Gastrocnemius medialis (tissue), 4 donors: ENCODE results near the gene RND2. TPM values are rescaled to one million over a fixed set of nuclear protein-coding genes. Genes with fewer than 3 reads are reported as not detected.
"Not testable (repeated sequence)": the region's sequence is repeated elsewhere in the genome, so short reads cannot be mapped to it uniquely, and the experiment has no call there.

ENCODE experiments used
- ATAC-seq, 2 donors: fragments of 150-250 bp; one replicate each; pipeline ENCODE4 v1.9.1; 2016
- DNase-seq, 2 donors: peaks; one replicate each; pipeline ENCODE4 v3.0.0-alpha.2; 2019
- H3K27ac ChIP-seq, 4 donors: fragments of 200-600 bp; sonication (generic); 1 replicate in 1 of 4; 2 replicates in 3 of 4; pipeline ENCODE4 v1.5.1; 2016 to 2018; ENCODE audit warnings: mild to moderate bottlenecking in 2 of 4, moderate library complexity in 1 of 4
- H3K27me3 ChIP-seq, 3 donors: fragments of 200-600 bp; sonication (generic) in 2 of 3; 1 replicate in 1 of 3; 2 replicates in 2 of 3; pipeline versions ENCODE4 v1.5.1 to v1.6.0; 2016 to 2019; ENCODE audit warnings: mild to moderate bottlenecking in 1 of 3, moderate library complexity in 1 of 3
- H3K36me3 ChIP-seq, 2 donors: fragments of 200-600 bp; sonication (generic) in 1 of 2; one replicate each; pipeline ENCODE4 v1.5.1; 2017 to 2018
- H3K4me1 ChIP-seq, 2 donors: fragments of 200-600 bp; sonication (generic) in 1 of 2; one replicate each; pipeline ENCODE4 v1.5.1; 2016 to 2017; ENCODE audit warnings: mild to moderate bottlenecking in 2 of 2
- H3K4me3 ChIP-seq, 4 donors: fragments of 200-600 bp; sonication (generic) in 3 of 4; 1 replicate in 1 of 4; 2 replicates in 3 of 4; pipeline ENCODE4 v1.5.1; 2016 to 2019; ENCODE audit warnings: mild to moderate bottlenecking in 2 of 4
- H3K9me3 ChIP-seq, 3 donors: fragments of 200-600 bp; sonication (generic) in 2 of 3; 1 replicate in 1 of 3; 2 replicates in 2 of 3; pipeline ENCODE4 v1.5.1; 2016 to 2019
- POLR2A ChIP-seq, 2 donors: fragments of 450-650 bp; IDR thresholded peaks; one replicate each; pipeline ENCODE4 v1.6.1; 2017; ENCODE audit warnings: antibody characterized with exemption in 2 of 2, mild to moderate bottlenecking in 2 of 2, moderate library complexity in 2 of 2
- in situ Hi-C, 4 donors: fragments of 200-750 bp; cut with MboI; loops; one replicate each; pipeline versions ENCODE4 v1.15.0 to v1.8.0; 2017; ENCODE audit warnings: low sequenced_read_pairs in 4 of 4
- intact Hi-C: fragments of 100-400 bp; cut with DNase I; formaldehyde crosslinking; loops from one replicate; pipeline ENCODE4 v1.15.1; 2023; ENCODE audit warnings: low total_unique reads
- total RNA-seq, 4 donors: library from RNA; depleted of rRNA; stranded (reverse); fragments of >200 nt; gene quantifications; one replicate each; pipeline versions ENCODE4 v1.1.0 to v1.2.3, GENCODE V29; 2016
- TF ChIP-seq, protein P1 (sequence below), 5 experiments: fragments of 450-650 bp in 3 of 5; fragments of 200-600 bp in 2 of 5; sonication (generic) in 2 of 5; IDR thresholded peaks in 4 of 5; conservative IDR thresholded peaks in 1 of 5; 1 replicate in 4 of 5; 2 replicates in 1 of 5; pipeline ENCODE4 v1.5.1; 2016 to 2019; ENCODE audit warnings: antibody characterized with exemption in 5 of 5, mild to moderate bottlenecking in 3 of 5, moderate library complexity in 3 of 5

Gene RND2
- total RNA-seq, 4 donors from 2014 or later, result 0.04 to 0.10 (median 0.10) TPM; not detected in 1

DNA sequence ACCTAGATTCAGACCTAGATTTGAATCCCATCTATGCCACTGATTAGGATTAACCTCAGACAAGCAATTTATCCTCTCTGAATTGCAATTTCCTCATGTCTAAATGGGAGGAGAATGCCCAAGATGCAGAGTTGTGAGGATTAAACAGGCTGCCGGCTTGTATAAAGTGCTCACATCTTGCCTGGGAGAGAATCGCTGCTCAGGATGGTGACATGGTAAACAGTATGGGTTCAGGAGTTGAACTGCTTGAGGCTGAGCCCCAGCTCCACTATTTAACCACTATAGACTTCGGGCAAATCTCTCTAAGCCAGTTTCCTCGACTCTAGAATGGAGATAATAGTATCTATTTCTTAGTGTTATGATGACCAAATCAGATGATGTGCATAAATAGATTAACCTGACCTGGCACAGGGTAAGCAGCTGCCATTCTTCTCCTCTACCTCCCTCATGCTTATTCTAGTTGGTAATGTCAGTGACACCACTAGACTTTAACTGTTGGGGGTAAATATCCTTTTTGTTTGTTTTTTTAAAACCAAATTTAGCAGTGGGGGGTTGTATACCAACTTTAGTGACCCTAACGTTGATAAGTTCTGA is 27.5 kb upstream of the RND2 start:
- Histone ChIP-seq H3K4me3 (peak overlapping the region; percentile 42 to 89 (median 68)), H3K27ac (peak overlapping the region; percentile 84 to 94 (median 91)), H3K9me3 (no peaks in the 10 kb centered on the region), H3K36me3 (peaks cover 0 to 44% of the 10 kb centered on the region in 2 donors), H3K27me3 (no peaks in the 10 kb centered on the region), H3K4me1 (peaks cover 16 to 18% of the 10 kb centered on the region in 2 donors)
- TF ChIP-seq POLR2A (IDR thresholded peaks at IDR 0.05), result no peak
- TF ChIP-seq, protein P1, sequence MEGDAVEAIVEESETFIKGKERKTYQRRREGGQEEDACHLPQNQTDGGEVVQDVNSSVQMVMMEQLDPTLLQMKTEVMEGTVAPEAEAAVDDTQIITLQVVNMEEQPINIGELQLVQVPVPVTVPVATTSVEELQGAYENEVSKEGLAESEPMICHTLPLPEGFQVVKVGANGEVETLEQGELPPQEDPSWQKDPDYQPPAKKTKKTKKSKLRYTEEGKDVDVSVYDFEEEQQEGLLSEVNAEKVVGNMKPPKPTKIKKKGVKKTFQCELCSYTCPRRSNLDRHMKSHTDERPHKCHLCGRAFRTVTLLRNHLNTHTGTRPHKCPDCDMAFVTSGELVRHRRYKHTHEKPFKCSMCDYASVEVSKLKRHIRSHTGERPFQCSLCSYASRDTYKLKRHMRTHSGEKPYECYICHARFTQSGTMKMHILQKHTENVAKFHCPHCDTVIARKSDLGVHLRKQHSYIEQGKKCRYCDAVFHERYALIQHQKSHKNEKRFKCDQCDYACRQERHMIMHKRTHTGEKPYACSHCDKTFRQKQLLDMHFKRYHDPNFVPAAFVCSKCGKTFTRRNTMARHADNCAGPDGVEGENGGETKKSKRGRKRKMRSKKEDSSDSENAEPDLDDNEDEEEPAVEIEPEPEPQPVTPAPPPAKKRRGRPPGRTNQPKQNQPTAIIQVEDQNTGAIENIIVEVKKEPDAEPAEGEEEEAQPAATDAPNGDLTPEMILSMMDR (IDR thresholded peaks at IDR 0.05 in 4 of 5, conservative IDR thresholded peaks at IDR 0.05 in 1 of 5), result no peak
- in situ Hi-C loops, result no loop called here
- DNase-seq (no peak), ATAC-seq (no peak)
- intact Hi-C loops, result loop anchor here (5.0 to 10.0 kb wide), 3 partner anchors 165 to 317 kb away; partner anchors contain the start of genes NBR1 and PSME3

DNA sequence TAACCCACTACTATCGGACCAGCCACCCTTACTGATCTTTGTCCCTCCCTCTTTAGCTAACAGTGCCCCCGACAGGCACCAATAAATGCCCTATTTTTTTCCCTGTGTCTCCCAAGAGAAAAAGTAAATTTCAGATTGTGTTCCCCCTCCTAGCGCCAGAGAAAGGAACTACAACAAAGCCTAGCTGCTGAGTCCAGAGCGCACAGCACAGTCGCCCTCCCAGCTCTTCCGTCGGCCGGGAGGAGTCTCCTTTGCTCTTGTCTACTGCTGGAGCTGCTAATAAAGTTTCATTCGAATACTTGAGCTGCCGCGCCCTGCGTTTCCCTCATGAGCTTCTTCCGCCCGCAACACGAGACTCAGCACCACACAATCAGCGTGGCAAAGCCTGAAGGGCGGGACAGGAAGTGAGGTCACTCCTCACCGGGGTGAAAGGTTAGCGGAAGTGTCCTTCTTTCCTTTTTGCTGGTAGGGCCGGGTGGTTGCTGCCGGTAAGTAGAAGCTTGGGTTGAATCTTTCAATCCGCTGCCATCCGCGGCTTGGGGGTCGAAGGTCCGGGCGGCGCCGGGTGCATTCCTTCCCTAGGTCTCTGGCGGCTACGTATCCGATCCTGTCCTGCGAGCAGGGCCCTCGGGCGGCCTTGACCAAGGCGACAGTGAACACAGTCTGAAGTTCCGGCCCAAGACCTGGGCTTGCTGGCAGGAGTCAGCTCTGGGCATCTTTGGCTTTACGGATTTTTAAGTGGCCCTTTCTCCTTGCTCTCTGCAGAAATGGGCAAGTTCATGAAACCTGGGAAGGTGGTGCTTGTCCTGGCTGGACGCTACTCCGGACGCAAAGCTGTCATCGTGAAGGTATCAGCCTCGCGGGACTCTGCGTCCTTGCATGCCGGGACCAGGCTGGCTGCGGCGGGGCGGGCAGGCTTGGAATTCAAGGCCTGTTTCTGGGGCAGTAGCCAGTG is 26.8 kb upstream of the RND2 start, which contains the start of gene RPL27:
Gene RPL27, plus strand, starts transcription at position 436 of the 955 bp plus-strand sequence. Its CDS starts 332 bp downstream, at position 768.
- peak; percentile 90 to 91 for TF ChIP-seq POLR2A (IDR thresholded peaks at IDR 0.05)
- TF ChIP-seq, protein P1 (IDR thresholded peaks at IDR 0.05 in 4 of 5, conservative IDR thresholded peaks at IDR 0.05 in 1 of 5), result peak; percentile 91 to 97 (median 93)
- intact Hi-C loops, result loop anchor here (1.0 to 10.0 kb wide), 5 partner anchors 18 to 317 kb away; partner anchors contain the start of genes NBR1, PSME3, PTGES3L and RUNDC1
- Histone ChIP-seq H3K27me3 (no peaks in the 10 kb centered on the region), H3K27ac (peak within 1 kb of the TSS; percentile 84 to 94 (median 91)), H3K4me1 (peaks cover 16 to 18% of the 10 kb centered on the region in 2 donors), H3K9me3 (no peaks in the 10 kb centered on the region), H3K4me3 (peak within 1 kb of the TSS; percentile 84 to 92 (median 88)), H3K36me3 (peaks cover 2 to 44% of the 10 kb centered on the region in 2 donors)
- DNase-seq (peak; percentile 98 to 99), ATAC-seq (peak; percentile 99)
- in situ Hi-C loops, result no loop called here

DNA sequence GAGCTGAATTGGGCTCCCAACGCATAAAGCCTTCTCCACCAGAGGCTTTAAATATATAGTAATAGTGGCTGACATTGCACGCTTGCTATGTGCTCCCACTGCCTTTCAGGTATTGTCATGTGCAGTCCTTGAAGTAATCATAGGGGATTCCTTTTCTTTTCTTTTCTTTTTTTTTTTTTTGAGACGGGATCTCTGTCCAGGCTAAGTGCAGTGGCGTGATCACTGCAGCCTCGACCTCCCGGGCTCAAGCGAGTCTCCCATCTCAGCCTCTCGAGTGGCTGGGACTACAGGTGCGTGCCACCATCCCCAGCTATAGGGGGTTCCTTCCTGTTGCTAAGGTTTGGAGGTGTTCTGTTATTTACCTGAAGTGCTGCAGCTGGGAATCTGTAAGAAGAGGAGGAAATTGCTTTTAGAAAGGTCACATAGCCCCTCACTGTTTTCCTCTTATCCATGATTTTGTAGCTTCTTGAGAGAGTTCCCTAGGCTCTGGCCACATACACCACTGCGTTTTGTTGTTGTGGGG is 26.0 kb upstream of the RND2 start:
- Histone ChIP-seq H3K27ac (peak overlapping the region; percentile 84 to 94 (median 91)), H3K27me3 (no peaks in the 10 kb centered on the region), H3K36me3 (peaks cover 2 to 45% of the 10 kb centered on the region in 2 donors), H3K4me3 (peak overlapping the region; percentile 84 to 92 (median 88)), H3K9me3 (no peaks in the 10 kb centered on the region), H3K4me1 (peaks cover 16 to 18% of the 10 kb centered on the region in 2 donors)
- no peak for DNase-seq
- ATAC-seq, result no peak
- intact Hi-C loops (loop anchor here (5.0 to 10.0 kb wide), 3 partner anchors 167 to 316 kb away; partner anchors contain the start of genes NBR1 and PSME3), in situ Hi-C loops (no loop called here)
- TF ChIP-seq, protein P1 (IDR thresholded peaks at IDR 0.05 in 4 of 5, conservative IDR thresholded peaks at IDR 0.05 in 1 of 5), result no peak
- TF ChIP-seq POLR2A (IDR thresholded peaks at IDR 0.05), result no peak

DNA sequence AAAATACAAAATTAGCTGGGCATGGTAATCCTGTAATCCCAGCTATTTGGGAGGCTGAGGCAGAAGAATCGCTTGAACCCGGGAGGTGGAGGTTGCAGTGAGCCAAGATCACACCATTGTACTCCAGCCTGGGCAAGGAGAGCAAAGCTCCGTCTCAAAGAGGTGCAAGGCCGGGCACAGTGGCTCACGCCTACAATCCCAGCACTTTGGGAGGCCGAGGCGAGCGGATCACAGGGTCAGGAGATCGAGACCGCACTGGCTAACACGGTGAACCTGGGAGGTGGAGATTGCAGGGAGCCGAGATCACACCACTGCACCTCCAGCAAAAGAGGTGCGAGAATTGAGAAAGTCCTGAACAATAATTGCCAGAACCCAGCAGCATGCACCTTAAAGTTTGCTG is 24.1 kb upstream of the RND2 start:
- intact Hi-C loops, DNase-seq, ATAC-seq, H3K9me3 ChIP-seq, H3K4me3 ChIP-seq, H3K27me3 ChIP-seq: not testable (repeated sequence)
- in situ Hi-C loops, result loop anchor here in 1 of 4 donors (25.0 kb wide), 1 partner anchor 311 kb away; no protein-coding TSS in a partner anchor
- peaks cover 2 to 45% of the 10 kb centered on the region in 2 donors for H3K36me3 ChIP-seq
- H3K4me1 ChIP-seq, result peaks cover 16 to 18% of the 10 kb centered on the region in 2 donors
- peak overlapping the region in 2 of 4 donors; percentile 20 to 63 for H3K27ac ChIP-seq
